GM18505 (cell line): ENCODE results near the gene MOCOS.

Source experiments
- ATAC-seq: cut with Tn5 transposase; IDR thresholded peaks from one replicate; pipeline ENCODE4 v1.9.1; 2021; ENCODE audit not compliant: unreplicated experiment
- POLR2A ChIP-seq: IDR thresholded peaks from 4 replicates; pipeline ENCODE4 v1.6.1; 2011; ENCODE audit warnings: borderline replicate concordance; ENCODE audit not compliant: insufficient read depth, insufficient read length; ENCODE audit errors: extremely low read depth

MOCOS gene

GRCh38 chr18:36250827-36251226 is 63.5 kb downstream of the MOCOS start:
- no peak for TF ChIP-seq POLR2A

DNA sequence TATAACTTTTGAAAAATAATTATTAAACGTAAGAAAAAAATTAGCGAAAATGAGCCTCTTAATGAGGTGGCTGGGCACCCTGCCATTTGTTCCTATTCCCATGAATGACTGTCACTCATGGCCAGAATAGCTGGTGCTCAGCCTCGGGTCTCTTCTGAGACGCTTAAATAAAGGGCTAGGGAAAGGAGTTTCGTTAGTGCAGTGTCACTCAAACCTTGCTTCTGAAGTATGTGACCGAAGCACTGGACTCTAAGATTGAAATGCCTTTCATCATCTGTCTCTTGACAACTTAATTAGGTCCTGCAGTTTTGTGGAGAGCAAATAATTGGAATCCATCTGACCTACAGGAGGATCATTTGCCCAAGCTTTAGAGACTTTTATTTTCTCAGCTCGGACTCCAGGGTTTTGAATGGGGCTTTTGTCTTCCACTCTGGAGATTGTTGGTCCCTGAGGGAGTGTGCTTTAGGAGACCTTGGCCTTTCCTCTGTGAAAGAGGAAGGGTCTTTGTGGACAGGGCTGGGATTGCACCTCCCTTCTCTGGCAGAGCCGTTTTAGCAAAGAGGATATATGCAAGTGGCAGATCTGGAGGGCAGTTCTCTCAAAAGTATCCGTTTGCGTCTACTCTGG is 67.9 kb downstream of the MOCOS start:
- no peak for TF ChIP-seq POLR2A
- no peak for ATAC-seq

More at GRCh38 chr18:36250827-36251226, 63.5 kb downstream of the MOCOS start:
- no peak for ATAC-seq

GRCh38 chr18:36256094-36256493 is 68.8 kb downstream of the MOCOS start:
- ATAC-seq, result no peak

DNA sequence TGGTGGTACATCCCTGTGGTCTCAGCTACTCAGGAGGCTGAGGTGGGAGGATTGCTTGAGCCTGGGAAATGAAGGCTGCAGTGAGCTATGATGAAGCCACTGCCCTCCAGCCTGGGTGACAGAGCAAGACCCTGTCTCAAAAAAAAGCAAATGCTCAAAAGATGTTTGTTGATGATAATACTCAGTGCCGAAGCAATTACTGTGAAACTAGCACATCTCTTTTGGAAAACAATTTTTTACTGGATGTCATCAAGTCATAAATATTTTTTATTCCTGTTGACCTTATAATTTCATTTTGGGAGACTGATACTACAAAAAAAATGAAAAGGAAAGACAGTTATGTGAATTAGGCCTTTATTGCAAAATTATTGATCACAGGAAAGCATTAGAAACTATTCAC is 75.7 kb downstream of the MOCOS start:
- no peak for TF ChIP-seq POLR2A
- no peak for ATAC-seq

More at GRCh38 chr18:36256094-36256493, 68.8 kb downstream of the MOCOS start:
- no peak for TF ChIP-seq POLR2A

GRCh38 chr18:36264283-36264682 is 77.0 kb downstream of the MOCOS start:
- TF ChIP-seq POLR2A, result no peak
- no peak for ATAC-seq

DNA sequence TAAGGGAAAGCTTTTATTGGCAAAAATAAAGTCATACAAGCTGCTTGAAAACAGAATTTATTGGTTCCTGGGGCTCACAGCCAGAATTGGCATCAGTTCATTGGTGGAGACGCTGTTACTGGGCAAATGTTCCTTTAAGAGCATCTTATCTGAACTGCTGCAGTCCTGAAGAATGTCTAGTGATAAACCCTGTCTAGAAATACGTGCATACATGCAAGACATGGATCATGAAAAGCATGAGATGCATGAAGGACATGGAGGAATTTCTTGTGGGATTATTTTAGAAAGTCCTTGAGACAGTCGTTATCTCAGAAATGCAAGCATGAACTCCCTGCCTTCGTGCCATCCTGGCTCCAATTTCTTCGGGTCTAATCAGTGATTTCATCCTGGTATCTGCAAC is 77.7 kb downstream of the MOCOS start:
- ATAC-seq, result no peak

DNA sequence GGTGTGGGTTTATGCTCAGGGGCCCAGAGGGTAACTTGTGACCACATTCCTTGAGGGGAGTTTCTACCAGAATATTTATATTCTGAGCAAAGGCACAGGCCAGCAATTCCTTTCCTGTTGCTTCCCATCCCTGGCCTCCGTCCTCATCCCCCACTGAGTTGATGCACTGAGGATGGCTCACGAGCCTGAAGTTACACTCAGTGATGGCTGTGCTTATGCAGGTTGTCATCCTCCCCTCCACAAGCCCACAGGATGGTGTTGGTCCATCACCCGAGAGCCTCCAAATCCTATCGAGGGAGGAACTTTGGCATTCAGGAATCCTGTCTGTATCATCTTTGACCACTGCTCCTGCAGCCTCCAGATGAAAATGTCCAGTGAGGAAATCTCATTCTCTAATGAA is 81.9 kb downstream of the MOCOS start:
- ATAC-seq, result no peak
- TF ChIP-seq POLR2A, result no peak

More for the DNA sequence above, 77.7 kb downstream of the MOCOS start:
- TF ChIP-seq POLR2A, result no peak

GRCh38 chr18:36271153-36271552 is 83.9 kb downstream of the MOCOS start:
- TF ChIP-seq POLR2A, result no peak
- no peak for ATAC-seq

GRCh38 chr18:36273347-36273746 is 86.0 kb downstream of the MOCOS start:
- no peak for TF ChIP-seq POLR2A
- ATAC-seq, result no peak

DNA sequence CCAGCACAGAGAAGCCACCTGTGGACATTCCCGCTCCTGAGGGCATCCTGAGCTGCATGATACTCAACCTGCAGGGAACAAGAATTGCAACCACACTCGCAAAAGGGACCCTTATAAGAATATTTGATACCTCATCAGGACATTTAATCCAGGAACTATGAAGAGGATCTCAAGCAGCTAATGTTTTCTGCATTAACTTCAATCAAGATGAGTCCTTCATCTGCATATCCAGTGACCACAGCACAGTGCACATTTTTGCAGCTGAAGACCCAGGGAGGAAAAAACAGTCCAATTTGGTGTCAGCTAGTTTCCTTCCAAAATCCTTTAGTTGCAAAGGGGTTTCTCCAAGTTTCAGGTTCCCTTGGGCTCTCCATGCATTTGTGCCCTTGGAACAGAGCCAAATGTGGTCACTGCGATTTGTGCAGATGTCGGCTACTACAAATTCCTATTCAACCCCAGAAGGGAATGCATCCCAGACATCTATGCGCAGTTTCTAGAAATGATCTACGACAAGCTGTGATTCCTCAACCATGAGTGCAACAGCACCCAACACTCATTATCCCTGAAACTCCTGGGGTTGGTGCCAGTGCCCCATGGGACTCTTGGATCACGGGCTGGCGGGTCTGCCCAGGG is 86.9 kb downstream of the MOCOS start:
- no peak for ATAC-seq
- no peak for TF ChIP-seq POLR2A

DNA sequence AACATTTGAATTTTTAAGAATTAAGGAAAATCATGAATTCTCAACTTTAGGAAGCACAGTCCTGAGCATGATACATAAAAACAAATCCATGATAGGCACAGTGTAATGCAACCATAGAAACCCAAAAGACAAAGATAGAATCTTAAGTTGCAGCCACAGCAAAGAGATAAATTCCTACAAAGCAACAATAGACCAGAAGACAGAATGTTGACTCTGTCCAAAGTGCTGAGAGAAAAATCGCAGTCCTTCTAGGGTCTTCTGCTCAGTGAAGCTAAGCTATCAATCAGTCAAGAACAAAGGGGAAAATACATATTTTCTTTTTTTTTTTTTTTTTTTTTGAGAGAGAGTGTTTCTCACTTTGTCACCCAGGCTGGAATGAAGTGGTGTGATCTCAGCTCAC is 88.3 kb downstream of the MOCOS start:
- ATAC-seq, result no peak
- TF ChIP-seq POLR2A, result no peak

DNA sequence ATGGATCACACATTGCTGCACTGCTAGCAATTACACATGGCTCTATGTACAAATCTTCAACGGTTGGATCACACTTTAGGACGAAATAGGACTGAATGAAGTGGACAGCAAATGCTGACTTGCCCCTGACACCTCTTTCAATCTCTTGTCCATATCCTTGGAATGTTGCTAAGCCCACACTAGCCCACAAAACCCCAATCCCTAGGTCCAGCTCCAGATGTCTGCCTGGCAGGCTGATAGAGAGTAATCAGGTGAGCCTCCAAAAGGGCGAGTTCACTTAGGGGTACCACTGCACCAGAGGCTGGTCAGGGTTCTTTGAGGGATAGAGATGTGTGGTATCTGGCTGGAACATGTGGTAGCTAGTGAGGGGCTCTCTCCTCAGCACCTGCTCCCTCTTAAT is 91.7 kb downstream of the MOCOS start:
- ATAC-seq, result no peak

GRCh38 chr18:36281936-36282335 is 94.6 kb downstream of the MOCOS start:
- no peak for ATAC-seq
- no peak for TF ChIP-seq POLR2A

More for the DNA sequence above, 91.7 kb downstream of the MOCOS start:
- no peak for TF ChIP-seq POLR2A

DNA sequence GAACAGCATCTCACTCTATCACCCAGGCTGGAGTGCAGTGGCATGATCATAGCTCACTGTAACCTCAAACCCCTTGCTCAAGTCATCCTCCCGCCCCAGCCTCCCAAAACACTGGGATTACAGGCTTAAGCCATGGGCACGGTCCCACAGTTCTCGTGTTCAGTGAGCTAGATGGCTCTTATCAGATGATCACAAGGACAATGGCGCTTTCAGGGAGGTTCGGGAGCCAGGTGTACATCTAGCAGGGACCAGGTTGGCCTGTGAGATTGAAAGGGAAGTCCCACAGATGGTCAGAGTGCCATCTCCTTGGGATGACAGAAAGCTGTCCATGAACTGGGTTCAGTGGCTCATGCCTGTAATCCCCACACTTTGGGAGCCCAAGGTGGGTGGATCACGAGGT is 96.2 kb downstream of the MOCOS start:
- no peak for TF ChIP-seq POLR2A
- ATAC-seq, result no peak

- no peak for TF ChIP-seq POLR2A
- no peak for ATAC-seq
Measured at GRCh38 chr18:36284268-36284667, 97.0 kb downstream of the MOCOS start.

- no peak for ATAC-seq
- no peak for TF ChIP-seq POLR2A
Measured at GRCh38 chr18:36284671-36285295, 97.5 kb downstream of the MOCOS start.
